Effector CD8-positive, alpha-beta T cell (primary cell): ENCODE data around the gene OR2C3.
"Not testable (repeated sequence)": the region's sequence is repeated elsewhere in the genome, so short reads cannot be mapped to it uniquely, and the experiment has no call there.

Experiments
- DNase-seq: peaks from one replicate; lab custom pipeline; 2025; lab: John Stamatoyannopoulos, UW
- total RNA-seq, 4 experiments: gene quantifications; one replicate each; lab custom pipeline; 2026; lab: John Stamatoyannopoulos, UW

The OR2C3 gene
- total RNA-seq = 0 to 0.12 (median 0.04) reads per million in 4 experiments

- DNase-seq = no peak
Measured at GRCh38 chr1:247536340-247536739, at the start of gene OR2C3. TSS of gene OR2C3 (minus strand) at chr1:247536440. CDS start at chr1:247532511, 3,929 bp downstream.

- DNase-seq = no peak
Measured at GRCh38 chr1:247578946-247579460, 42.8 kb upstream of the OR2C3 start.

DNA sequence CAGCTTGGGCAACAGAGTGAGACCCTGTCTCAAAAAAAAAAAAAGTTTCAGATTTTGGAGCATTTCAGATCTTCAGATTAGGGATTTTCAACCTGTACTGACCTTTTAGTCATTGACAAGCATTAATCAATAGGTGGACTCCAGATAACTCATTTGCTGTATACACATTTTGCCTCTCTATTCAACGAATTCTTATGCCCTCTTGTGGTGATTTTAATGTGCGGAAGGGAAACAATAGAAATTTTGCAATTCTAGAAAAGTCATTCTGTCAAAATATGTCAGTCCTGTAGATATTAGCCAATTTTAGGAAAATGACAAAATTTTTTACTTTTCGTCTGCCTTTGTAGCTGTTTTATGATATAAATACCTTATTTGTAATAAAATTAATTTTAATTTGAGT is 40.3 kb upstream of the OR2C3 start:
- DNase-seq = no peak

GRCh38 chr1:247574664-247575063 is 38.4 kb upstream of the OR2C3 start:
- no peak for DNase-seq

- DNase-seq = no peak
Measured at GRCh38 chr1:247574236-247574635, 38.0 kb upstream of the OR2C3 start.

- DNase-seq = no peak
Measured at GRCh38 chr1:247562198-247562597, 26.0 kb upstream of the OR2C3 start.

GRCh38 chr1:247561711-247562110 is 25.5 kb upstream of the OR2C3 start:
- DNase-seq = no peak

GRCh38 chr1:247557926-247558674 is 21.9 kb upstream of the OR2C3 start:
- DNase-seq = no peak

DNA sequence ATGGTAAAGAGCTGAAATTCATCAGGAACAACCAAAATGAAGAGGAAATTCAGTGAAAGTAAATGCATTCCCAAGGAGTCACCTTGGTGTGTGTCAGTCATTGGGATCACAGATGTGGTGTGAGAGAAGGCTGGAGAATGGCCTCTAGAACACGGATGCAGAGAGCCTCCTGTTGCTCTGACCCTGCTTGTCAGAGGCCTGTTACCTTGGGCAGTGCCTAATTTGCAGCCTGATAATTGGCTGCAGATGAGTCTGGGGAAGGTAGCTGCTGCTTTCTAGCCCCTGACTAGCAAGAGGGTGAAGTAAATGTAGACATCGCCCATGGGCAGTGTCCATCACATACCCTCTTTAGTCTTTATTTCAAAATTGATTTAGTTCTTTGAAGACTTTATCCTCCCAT is 16.0 kb upstream of the OR2C3 start:
- no peak for DNase-seq

GRCh38 chr1:247551721-247552120 is 15.5 kb upstream of the OR2C3 start:
- DNase-seq = no peak

DNA sequence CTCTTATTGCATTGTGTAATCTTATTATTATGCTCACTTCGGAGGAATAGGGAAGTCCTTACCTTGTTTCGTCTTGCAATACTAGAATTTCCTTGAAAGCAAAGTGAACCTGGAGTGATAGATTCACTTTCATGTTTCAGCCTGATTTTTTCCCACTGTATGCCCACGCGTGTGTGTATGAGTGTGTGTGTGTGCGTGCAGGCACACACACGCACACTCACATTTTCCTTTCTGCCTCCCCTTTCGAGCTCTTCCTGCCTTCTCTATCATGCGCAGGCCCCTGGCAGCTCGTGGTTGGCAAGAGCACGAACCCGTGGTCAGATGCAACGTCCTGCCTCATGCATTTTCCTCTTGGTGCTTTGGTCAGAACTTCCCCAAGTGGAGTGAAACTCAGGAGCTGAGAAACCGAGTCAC is 12.5 kb upstream of the OR2C3 start, which contains the start of gene GCSAML:
Gene GCSAML, plus strand, starts transcription at position 366 of the 414 bp plus-strand sequence. CDS start 58 bp downstream, outside the sequence.
- no peak for DNase-seq

DNA sequence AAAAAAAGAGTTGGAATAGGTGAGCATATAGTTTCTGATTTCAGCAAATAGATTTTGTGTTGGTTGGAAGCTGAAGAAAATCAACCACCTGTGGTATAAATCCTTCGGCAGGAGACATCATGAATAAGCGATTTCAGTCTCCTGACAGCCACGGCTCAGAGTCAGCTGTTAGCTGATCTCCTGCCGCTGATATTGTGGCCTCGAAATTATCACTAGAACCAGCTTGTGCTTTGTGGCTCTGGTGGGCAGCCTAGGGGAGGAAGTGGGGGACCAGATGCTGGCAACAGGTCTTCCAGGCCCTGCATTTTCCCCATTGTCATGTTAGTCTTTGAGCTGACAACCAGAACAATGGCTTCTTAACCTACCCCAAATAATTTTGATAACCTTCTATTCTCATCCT is 11.9 kb upstream of the OR2C3 start:
- no peak for DNase-seq

- DNase-seq = no peak
Measured at GRCh38 chr1:247542811-247543210, 6.6 kb upstream of the OR2C3 start.

- no peak for DNase-seq
Measured at GRCh38 chr1:247540581-247540980, 4.3 kb upstream of the OR2C3 start.

- DNase-seq = no peak
Measured at GRCh38 chr1:247539215-247539614, 3.0 kb upstream of the OR2C3 start.

GRCh38 chr1:247538561-247538960 is 2.3 kb upstream of the OR2C3 start:
- DNase-seq = no peak

DNA sequence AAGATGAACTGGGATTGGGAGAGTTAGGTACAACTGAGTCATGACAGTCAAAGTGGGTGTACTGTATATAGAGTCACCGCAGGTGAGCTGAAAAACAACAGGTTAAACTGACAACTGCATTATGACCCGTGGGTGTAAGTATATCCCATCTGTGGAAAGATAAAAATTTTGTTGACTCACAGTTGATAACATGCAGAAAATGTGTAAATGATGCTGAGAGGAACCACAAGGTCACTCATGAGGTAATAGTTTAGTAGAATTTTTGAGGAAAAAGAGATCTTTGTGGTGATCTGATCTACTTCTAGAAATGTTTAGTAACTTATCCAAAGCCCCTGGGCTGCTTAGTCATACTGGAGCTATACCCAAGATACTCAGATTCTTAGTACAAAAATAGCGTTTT is 838 bp downstream of the OR2C3 start:
- no peak for DNase-seq

DNA sequence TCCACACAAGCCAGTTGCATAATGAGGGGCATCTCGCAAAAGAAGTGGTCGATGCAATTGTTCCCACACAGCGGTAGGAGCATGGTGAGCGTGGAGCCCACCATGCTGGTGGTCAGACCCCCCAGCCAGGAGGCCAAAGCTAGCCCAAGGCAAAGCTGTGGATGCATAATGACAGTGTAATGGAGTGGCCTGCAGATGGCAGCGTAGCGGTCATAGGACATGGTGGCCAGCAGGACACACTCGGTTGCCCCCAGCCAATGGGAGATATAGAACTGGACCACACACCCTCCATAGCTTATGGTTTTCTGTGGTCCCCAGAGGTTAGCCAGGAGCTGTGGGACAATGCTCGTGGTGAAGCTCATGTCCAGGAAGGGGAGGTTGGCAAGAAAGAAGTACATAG is 4.3 kb downstream of the OR2C3 start:
- DNase-seq = no peak

DNA sequence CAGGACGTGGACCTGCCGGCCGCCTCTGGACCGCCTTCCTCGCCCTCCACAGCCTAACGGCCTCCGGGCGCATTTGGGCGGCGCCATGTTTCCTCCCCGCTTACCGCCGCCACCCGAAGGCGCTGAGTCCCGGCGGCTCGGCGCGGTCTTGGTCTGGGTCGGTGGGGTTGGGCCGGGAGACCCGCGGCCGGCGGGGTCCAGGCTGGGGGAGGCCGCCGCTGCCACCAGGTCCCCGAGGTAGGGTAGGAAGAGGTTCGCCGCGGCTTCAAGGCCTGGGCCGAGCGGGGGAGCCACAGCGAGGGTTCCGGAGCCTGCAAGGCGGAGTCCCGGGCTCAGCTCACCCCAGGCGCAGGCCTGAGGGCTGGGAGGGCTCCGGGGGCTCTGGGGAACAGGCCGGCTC is 5.5 kb downstream of the OR2C3 start:
- no peak for DNase-seq

DNA sequence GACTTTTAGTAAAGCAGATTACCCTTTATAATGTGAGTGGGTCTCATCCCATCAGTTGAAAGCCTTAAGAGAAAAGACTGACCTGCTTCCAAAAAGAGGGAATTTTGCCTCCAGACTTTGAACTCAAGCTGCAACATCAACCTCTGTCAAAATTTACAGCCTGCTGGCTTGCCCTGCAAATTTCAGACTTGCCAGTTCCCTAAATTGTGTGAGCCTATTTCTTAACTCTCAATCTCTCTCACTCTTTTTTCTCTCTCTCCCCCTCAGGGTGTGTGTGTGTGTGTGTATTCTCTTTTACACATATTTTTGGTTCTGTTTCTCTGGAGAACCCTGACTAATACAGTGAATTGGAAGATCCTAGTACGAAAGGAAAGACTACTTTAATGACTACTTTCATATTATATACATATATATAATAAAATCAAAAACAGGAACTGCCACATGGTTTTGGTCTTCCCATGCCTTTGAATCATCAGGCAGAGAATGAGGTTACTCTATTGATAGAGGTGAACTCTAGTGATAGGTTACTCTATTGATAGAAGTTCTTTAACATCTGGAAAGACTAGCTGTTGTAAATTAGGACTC is 6.4 kb downstream of the OR2C3 start:
- no peak for DNase-seq

DNA sequence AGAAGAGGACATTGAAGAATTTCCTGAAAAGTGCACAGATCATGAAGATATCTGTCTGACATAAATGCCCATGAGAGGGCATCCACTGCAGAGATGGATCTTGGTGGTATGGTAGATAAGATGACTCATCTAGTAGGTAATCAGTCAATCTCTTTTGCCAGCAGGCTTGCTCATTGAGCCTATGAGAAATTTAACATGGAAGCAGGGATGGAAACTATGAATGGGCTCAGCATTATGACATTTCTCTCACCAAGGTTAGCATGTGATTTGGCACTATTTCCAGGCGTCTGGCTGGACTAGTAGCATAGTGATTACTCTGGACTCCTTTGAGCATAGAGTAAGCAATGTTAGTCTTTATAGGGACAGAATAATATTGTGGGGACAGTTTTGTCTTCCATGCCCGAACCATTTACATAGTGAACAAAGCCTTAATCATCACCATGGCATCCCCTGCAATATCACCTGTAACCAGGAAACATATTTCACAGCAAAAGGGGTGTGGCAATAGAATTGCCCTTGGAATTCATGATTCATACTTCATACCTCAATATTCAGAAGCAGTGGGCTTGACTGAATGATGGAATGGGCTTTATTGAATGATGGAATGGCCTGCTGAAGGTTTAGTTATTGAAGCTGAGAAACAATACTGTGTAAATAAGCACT is 7.3 kb downstream of the OR2C3 start:
- DNase-seq = no peak

DNA sequence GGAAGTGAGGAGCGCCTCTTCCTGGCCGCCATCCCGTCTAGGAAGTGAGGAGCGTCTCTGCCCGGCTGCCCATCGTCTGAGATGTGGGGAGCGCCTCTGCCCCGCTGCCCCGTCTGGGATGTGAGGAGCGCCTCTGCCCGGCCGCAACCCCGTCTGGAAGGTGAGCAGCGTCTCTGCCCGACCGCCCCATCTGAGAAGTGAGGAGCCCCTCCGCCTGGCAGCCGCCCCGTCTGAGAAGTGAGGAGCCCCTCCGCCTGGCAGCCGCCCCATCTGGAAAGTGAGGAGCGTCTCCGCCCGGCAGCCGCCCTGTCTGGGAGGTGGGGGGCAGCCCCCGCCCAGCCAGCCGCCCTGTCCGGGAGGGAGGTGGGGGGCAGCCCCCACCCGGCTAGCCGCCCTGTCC is 14.4 kb downstream of the OR2C3 start:
- not testable (repeated sequence) for DNase-seq

DNA sequence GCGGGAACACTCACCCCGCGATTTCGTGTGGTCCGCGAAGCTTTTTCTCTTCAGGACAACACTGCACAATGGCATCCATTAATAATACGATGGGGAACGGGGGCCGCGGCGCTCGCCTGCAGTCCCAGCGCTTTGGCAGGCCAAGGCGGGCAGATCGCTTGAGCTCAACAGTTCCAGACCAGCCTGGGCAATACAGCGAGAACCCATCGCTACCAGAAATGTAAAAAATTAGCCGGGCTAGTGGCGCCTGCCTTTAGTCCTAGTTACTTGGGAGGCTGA is 17.7 kb downstream of the OR2C3 start:
- DNase-seq = no peak
